Ectodermal cell (in vitro differentiated cells): ENCODE measurements around the gene FBXL5.

Experiments used
- H3K27ac ChIP-seq: 2 replicates; pipeline ENCODE4 v1.7.0; 2013; ENCODE audit warnings: mild to moderate bottlenecking, low read depth, low read length; ENCODE audit not compliant: insufficient read depth, poor library complexity, severe bottlenecking
- H3K27me3 ChIP-seq: 2 replicates; pipeline ENCODE4 v1.7.0; 2013; ENCODE audit warnings: mild to moderate bottlenecking, low read length; ENCODE audit not compliant: insufficient read depth, control insufficient read depth, poor library complexity, severe bottlenecking
- H3K36me3 ChIP-seq: one replicate; pipeline ENCODE4 v1.7.0; 2013; ENCODE audit warnings: low read length; ENCODE audit not compliant: control insufficient read depth, insufficient read depth
- H3K4me1 ChIP-seq: one replicate; pipeline ENCODE4 v1.7.0; 2013; ENCODE audit warnings: low read length; ENCODE audit not compliant: control insufficient read depth, insufficient read depth
- H3K4me3 ChIP-seq: 2 replicates; pipeline ENCODE4 v1.7.0; 2013; ENCODE audit warnings: low read depth, low read length, control low read depth; ENCODE audit not compliant: insufficient read depth
- H3K9me3 ChIP-seq: 2 replicates; pipeline ENCODE4 v1.7.0; 2013; ENCODE audit warnings: mild to moderate bottlenecking, low read length, moderate library complexity; ENCODE audit not compliant: control insufficient read depth
- WGBS, 2 experiments: methylation state at CpG; one replicate each; pipeline ENCODE4 v1.1.7; 2013; ENCODE audit warnings: missing lambda C conversion rate in 2 of 2; 5-methylcytosine and 5-hydroxymethylcytosine counted together

FBXL5 gene

DNA sequence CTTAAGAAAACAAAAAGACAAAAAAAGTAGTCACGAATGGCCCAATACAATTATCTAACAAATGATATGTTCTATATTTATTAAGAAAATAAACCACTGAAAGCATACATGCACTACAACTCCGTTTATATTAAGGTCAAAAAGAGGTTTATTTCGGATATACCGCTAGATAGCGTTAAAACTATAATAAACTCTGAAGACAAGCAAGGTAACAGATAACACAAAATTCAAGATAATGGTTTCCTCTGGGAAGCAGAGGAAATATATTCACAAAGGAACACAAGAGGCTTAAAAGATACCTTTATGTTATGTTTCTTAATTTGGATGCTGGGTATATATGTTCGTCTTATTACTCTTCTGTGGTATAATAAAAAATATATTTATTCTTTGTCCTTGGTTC is 21.7 kb upstream of the FBXL5 start:
- Histone ChIP-seq H3K4me3 (no peak overlapping the region), H3K9me3 (no peaks in the 10 kb centered on the region), H3K4me1 (no peaks in the 10 kb centered on the region), H3K36me3 (no peaks in the 10 kb centered on the region), H3K27ac (no peak overlapping the region), H3K27me3 (no peaks in the 10 kb centered on the region)
- 92 to 97% methylated on average over 4 to 5 of the region's 6 CpGs for WGBS, 2 experiments

DNA sequence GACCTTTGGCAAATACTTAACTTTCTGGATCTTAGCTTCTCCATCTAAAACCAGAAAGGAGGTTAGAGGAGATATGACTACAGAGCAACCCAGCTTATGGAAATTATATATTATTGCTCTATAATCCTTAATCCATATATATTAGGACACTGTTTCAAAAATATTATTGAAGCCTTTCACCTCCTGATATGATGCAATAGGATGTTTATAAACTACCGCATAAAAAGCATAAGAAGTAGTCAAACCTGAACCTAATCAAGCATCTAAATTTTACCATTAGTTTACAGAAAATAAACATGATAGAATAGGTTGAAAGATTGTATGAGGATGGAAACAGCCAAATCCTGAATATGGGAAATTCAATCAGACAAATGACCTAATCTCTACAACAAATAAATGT is 20.9 kb upstream of the FBXL5 start:
- no peaks in the 10 kb centered on the region for H3K4me1 ChIP-seq
- no peaks in the 10 kb centered on the region for H3K27me3 ChIP-seq
- H3K9me3 ChIP-seq, result no peaks in the 10 kb centered on the region
- no peak overlapping the region for H3K27ac ChIP-seq
- no CpG with 5 or more reads among the region's 1 CpG for WGBS, 2 experiments
- H3K36me3 ChIP-seq, result no peaks in the 10 kb centered on the region
- H3K4me3 ChIP-seq, result no peak overlapping the region

DNA sequence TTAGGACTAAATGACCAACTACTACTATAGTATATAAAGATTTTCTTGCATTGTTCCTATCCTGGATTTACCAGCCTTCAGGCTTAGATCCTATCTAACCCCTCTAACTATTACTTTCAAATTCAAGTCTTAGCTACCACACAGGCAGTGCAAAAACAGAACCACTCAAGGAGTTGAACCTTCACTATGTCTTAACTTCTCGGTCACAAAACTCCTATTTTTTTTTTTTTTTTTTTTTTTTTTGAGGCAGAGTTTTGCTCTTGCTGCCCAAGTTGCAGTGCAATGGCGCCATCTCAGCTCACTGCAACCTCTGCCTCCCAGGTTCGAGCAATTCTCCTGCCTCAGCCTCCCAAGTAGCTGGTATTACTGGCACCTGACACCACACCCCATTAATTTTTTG is 20.2 kb upstream of the FBXL5 start:
- Histone ChIP-seq H3K4me1 (no peaks in the 10 kb centered on the region), H3K27me3 (no peaks in the 10 kb centered on the region), H3K36me3 (no peaks in the 10 kb centered on the region), H3K9me3 (no peaks in the 10 kb centered on the region), H3K27ac (no peak overlapping the region), H3K4me3 (no peak overlapping the region)
- WGBS, 2 experiments, result 90 to 93% methylated on average over 3 of the region's 3 CpGs

DNA sequence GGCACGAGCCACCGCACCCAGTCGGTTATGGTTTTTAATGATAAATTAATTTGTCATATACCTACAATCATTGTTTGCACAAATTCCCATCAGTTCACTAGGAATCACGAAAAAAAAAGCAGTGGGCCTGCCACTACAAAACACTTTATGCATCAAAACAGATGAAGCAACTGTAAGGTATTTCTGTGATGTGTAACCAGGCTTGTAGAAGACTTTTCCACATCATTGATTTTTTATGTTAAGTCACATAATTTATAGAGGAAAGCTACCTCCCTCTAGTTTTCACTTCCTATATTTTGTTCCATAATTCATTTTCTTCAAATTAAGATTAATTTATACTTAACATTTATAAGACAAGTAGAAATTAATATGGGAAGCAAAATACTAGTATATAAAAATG is 19.8 kb upstream of the FBXL5 start:
- Histone ChIP-seq H3K27me3 (no peaks in the 10 kb centered on the region), H3K36me3 (no peaks in the 10 kb centered on the region)
- WGBS, 2 experiments, result 96 to 100% methylated on average over 1 to 4 of the region's 4 CpGs

DNA sequence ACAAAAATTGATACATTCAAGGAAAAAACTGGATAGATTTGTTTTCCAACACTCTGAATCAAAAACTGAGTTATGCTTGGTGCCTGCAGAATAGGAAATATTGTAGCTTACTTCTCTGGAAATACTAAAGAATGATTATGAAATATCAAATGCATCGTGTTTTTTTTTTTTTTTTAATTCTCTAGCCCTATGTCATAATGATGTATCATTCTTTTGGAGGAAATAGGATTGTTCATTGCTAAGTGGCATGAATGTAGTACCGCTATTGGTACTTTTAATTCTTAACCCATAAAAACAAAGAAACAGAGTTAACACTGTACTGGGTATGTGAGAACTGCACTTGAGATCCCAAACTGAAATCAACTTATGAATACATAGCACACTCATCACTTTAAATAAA is 18.9 kb upstream of the FBXL5 start:
- 100% methylated on average over 2 of the region's 2 CpGs; no CpG with 5 or more reads in 1 of the 2 experiments for WGBS, 2 experiments
- no peaks in the 10 kb centered on the region for H3K9me3 ChIP-seq
- H3K4me1 ChIP-seq, result no peaks in the 10 kb centered on the region
- H3K36me3 ChIP-seq, result no peaks in the 10 kb centered on the region
- no peaks in the 10 kb centered on the region for H3K27me3 ChIP-seq
- H3K27ac ChIP-seq, result no peak overlapping the region
- no peak overlapping the region for H3K4me3 ChIP-seq

More for the DNA sequence above, 19.8 kb upstream of the FBXL5 start:
- Histone ChIP-seq H3K4me3 (no peak overlapping the region), H3K4me1 (no peaks in the 10 kb centered on the region), H3K9me3 (no peaks in the 10 kb centered on the region), H3K27ac (no peak overlapping the region)

DNA sequence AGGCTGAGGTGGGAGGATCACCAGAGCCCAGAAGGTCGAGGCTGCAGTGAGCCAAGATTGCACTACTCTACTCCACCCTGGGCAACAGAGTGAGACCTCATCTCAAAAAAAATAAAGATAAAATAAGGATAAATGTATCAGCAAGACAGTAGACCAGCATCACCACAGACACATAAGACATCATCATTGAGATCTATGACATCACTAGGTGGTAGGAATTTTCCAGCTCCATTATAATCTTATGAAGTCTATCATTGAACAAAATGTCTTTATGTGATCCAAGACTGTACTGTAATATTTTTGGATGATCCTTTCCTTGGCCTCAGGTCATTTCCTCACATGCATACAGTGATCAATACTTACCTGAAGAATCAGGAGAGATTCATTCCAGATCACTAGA is 18.2 kb upstream of the FBXL5 start:
- WGBS, 2 experiments, result 80 to 90% methylated on average over 1 of the region's 1 CpG
- Histone ChIP-seq H3K9me3 (no peaks in the 10 kb centered on the region), H3K4me3 (no peak overlapping the region)

DNA sequence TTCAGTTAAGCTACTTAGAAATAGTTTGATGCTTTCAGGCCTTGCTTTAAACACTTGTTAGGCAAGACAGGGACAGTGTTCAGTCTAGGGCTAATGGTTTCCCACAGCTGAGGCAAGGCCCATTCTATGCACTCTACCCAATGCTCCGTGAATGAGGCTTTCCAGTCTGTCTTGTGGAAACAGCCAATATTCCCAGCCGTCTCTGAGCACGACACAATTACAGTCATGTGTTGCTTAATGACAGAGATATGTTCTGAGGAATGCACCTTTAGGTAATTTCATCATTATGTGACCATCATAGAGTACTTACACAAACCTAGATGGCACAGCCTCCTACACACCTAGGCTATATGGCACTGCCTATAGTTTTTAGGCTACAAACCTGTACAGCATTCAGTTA is 16.9 kb upstream of the FBXL5 start:
- 97 to 98% methylated on average over 3 of the region's 3 CpGs for WGBS, 2 experiments
- Histone ChIP-seq H3K4me1 (no peaks in the 10 kb centered on the region), H3K9me3 (no peaks in the 10 kb centered on the region), H3K4me3 (no peak overlapping the region), H3K27ac (no peak overlapping the region), H3K27me3 (no peaks in the 10 kb centered on the region), H3K36me3 (peaks cover under 1% of the 10 kb centered on the region)

More for the DNA sequence above, 18.2 kb upstream of the FBXL5 start:
- no peaks in the 10 kb centered on the region for H3K27me3 ChIP-seq
- H3K27ac ChIP-seq, result no peak overlapping the region
- H3K4me1 ChIP-seq, result no peaks in the 10 kb centered on the region
- no peaks in the 10 kb centered on the region for H3K36me3 ChIP-seq

DNA sequence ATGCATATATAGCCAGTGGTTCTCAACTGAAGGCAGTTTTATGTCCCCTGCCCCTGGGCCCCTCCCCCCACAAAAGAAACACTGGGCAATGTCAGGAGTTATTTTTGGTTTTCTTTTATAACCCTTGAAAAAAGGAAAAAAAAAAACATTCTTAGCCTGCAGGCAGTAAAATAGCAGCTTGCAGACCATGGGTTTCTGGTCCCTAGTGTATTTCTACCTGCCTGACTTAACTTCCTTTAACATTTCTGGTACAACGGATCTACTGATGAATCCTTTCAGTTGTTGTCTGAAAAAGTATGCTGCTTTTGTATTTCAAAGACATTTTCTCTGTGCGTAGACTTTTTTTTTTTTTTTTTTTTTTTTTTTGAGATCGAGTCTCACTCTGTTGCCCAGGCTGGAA is 15.4 kb upstream of the FBXL5 start:
- Histone ChIP-seq H3K27ac (no peak overlapping the region), H3K36me3 (peaks cover 3% of the 10 kb centered on the region), H3K9me3 (no peaks in the 10 kb centered on the region), H3K27me3 (no peaks in the 10 kb centered on the region), H3K4me3 (no peak overlapping the region), H3K4me1 (no peaks in the 10 kb centered on the region)
- 98 to 100% methylated on average over 3 of the region's 3 CpGs for WGBS, 2 experiments

DNA sequence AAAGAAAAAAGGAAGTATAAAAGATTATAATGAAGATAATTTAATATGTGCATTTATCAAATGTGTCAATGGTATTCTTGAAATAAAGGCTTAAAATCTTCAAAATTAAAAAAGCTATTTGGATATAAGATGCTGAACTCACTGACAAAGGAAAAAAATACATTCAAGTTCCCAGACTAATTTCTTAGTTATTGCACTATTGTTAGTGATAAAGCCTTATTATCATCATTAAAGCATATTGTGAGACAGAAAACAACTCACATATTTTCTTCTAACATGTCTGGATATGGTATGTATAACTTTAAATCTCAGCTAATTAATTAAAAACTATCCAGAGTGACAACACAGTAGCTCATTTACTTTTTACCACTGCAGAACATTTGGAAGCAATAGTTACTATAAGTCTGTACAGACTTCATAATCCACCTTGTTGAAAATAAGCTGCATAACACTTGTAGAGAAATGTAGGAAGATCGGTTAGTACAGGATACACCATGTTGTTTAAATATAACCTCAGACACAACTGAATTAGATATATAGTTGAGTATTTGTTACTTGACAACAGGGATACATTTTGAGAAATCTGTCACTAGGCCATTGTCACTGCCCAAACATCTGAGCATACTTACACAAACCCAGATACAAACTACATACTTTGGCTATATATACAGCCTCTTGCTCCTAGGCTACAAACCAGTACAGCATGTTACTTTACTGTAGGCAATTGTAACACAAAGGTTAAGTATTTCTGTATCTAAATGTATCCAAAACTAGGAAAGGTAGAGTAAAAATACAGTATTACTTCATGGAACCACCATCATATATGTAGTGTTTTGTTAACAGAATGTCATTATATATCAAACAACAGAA is 13.6 kb upstream of the FBXL5 start:
- WGBS, 2 experiments, result no CpG with 5 or more reads among the region's 1 CpG
- Histone ChIP-seq H3K4me1 (no peaks in the 10 kb centered on the region), H3K27ac (no peak overlapping the region), H3K27me3 (no peaks in the 10 kb centered on the region), H3K9me3 (no peaks in the 10 kb centered on the region), H3K4me3 (no peak overlapping the region), H3K36me3 (peaks cover 3% of the 10 kb centered on the region)

DNA sequence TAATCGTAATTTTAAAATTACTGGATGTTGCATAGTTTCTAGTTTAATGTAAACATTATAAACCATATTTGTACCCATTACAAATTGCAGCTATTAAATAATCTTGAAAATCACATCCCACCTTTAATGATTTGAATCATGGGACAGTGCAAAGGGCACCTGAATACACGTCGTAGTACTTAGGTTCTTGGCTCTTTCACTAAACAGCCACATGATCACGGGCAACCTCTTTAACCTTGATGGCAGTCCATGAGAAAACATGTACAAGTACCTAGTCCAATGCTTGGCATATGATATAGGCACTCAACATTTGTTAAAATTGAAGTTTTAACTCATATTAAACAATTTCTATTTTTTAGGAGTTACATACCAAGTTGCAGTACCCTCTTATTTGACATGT is 11.8 kb upstream of the FBXL5 start:
- 97 to 100% methylated on average over 3 of the region's 4 CpGs for WGBS, 2 experiments
- Histone ChIP-seq H3K4me1 (no peaks in the 10 kb centered on the region), H3K36me3 (peaks cover 3% of the 10 kb centered on the region), H3K4me3 (no peak overlapping the region), H3K27ac (no peak overlapping the region), H3K27me3 (no peaks in the 10 kb centered on the region), H3K9me3 (no peaks in the 10 kb centered on the region)
